HepG2 (cell line): ENCODE results near the gene TGFBRAP1. TPM values are rescaled to one million over a fixed set of nuclear protein-coding genes. Genes with fewer than 3 reads are reported as not detected.

Source experiments
- GATA4 ChIP-seq: sonication (generic); IDR thresholded peaks from 2 replicates; pipeline ENCODE4 v1.6.1; 2016; ENCODE audit warnings: antibody characterized with exemption, low read depth, borderline replicate concordance
- JDP2 ChIP-seq: sonication (generic); formaldehyde crosslinking; IDR thresholded peaks from 2 replicates; pipeline ENCODE4 v1.8.1; 2022; ENCODE audit warnings: missing genetic modification reagents, borderline replicate concordance
- MXD4 ChIP-seq: IDR thresholded peaks from 2 replicates; pipeline ENCODE4 v1.6.1; 2016; ENCODE audit warnings: mild to moderate bottlenecking, missing biosample characterization, missing genetic modification reagents
- RAD21 ChIP-seq: fragments of 450-650 bp; formaldehyde crosslinking; IDR thresholded peaks from 2 replicates; pipeline ENCODE4 v1.5.0; 2020; ENCODE audit warnings: mild to moderate bottlenecking
- SP5 ChIP-seq: IDR thresholded peaks from 2 replicates; pipeline ENCODE4 v1.6.1; 2016; ENCODE audit warnings: low read depth, borderline replicate concordance
- ZNF562 ChIP-seq: sonication (generic); formaldehyde crosslinking; IDR thresholded peaks from 2 replicates; pipeline ENCODE4 v1.8.0; 2022; ENCODE audit warnings: missing genetic modification reagents, borderline replicate concordance
- polyA plus RNA-seq, 8 experiments: library from polyadenylated mRNA; depleted of rRNA in 3 of 8; stranded (reverse) in 7 of 8; unstranded in 1 of 8; fragments of >200 nt; fragmentation: Illumina TruSeq in 4 of 8; extraction: Trizol in 4 of 8; gene quantifications; 2 replicates each; pipeline versions ENCODE4 v1.2.1 to v1.2.3, GENCODE V29; 2011 to 2016; ENCODE audit warnings: low read depth in 4 of 8, missing spikeins in 1 of 8, mixed read lengths in 1 of 8; ENCODE audit not compliant: insufficient read depth in 1 of 8
- total RNA-seq, 5 experiments: library from RNA; depleted of rRNA; stranded (reverse); fragments of >200 nt; fragmentation: Illumina TruSeq; extraction: Trizol; gene quantifications; 2 replicates each; pipeline ENCODE4 v1.2.3, GENCODE V29; 2016; ENCODE audit warnings: low read depth in 1 of 5
- TF ChIP-seq, protein P1 (sequence below): sonication (generic); formaldehyde crosslinking; IDR thresholded peaks from 2 replicates; pipeline ENCODE4 v1.5.1; 2020; ENCODE audit warnings: mild to moderate bottlenecking, missing genetic modification reagents, borderline replicate concordance
- TF ChIP-seq, protein P2 (sequence below): sonication (generic); formaldehyde crosslinking; IDR thresholded peaks from 2 replicates; pipeline ENCODE4 v1.8.0; 2022; ENCODE audit warnings: missing genetic modification reagents, mild to moderate bottlenecking, borderline replicate concordance
- TF ChIP-seq, protein P3 (sequence below): IDR thresholded peaks from 2 replicates; pipeline ENCODE4 v1.6.1; 2012; ENCODE audit warnings: low read depth, low read length, improper control_type of control experiment
- TF ChIP-seq, protein P4 (sequence below): sonication (generic); formaldehyde crosslinking; IDR thresholded peaks from 2 replicates; pipeline ENCODE4 v1.8.1; 2023; ENCODE audit warnings: mild to moderate bottlenecking, moderate library complexity, missing genetic modification reagents
- TF ChIP-seq, protein P5 (sequence below): sonication (generic); formaldehyde crosslinking; IDR thresholded peaks from 2 replicates; pipeline ENCODE4 v1.4.0; 2020; ENCODE audit warnings: missing genetic modification reagents, borderline replicate concordance
- TF ChIP-seq, protein P6 (sequence below): IDR thresholded peaks from 2 replicates; pipeline ENCODE4 v1.6.1; 2016; ENCODE audit warnings: mild to moderate bottlenecking, missing biosample characterization, missing genetic modification reagents

TGFBRAP1 gene
- total and polyA plus RNA-seq, 2 of the 13 experiments (the other 11 are each of a cell fraction or from before 2014, with no cell fraction given) = 12.7 to 22.9 TPM

DNA sequence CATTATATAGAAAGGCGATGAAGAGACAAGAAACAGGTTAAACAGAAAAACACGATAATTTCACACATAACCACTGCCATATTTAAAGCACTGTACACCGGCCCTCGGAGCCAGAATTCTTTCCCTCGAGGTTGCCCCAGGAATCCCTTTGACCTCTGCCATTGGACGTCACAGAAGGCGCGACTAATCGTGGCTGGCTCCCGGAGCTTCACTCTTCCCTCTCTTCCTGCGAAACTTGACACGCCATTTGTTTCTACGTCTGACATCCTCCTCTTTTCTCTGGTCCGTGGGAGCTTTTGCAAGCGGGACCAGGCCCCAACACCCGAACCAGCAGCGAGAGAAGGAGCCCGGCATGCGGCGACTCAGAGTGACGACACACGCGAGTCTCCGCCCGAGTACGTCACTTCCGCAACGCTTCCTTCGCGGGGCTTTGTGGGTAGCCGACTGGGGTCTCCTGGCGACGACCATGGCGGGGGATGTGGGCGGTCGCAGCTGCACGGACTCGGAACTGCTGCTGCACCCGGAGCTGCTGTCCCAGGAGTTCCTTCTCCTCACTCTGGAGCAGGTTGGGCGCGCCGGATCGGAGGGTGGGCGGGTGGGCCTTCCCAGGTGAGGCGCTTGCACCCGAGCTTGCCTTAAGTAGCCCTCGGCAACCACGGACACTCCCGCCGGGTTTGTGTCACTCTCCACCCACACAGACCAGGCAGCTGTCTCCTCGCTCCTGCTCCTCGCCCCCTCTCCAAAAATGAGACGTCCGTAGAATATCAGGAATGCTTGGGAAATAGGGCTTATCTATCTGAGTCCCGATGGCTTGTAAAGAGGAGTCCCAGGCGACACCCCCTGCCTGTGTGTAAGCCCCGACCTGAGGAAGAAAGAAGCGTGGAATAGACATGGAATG, 7.8 kb upstream of the TGFBRAP1 start, which contains the start of gene C2orf49 (continued):
- TF ChIP-seq, protein P1, sequence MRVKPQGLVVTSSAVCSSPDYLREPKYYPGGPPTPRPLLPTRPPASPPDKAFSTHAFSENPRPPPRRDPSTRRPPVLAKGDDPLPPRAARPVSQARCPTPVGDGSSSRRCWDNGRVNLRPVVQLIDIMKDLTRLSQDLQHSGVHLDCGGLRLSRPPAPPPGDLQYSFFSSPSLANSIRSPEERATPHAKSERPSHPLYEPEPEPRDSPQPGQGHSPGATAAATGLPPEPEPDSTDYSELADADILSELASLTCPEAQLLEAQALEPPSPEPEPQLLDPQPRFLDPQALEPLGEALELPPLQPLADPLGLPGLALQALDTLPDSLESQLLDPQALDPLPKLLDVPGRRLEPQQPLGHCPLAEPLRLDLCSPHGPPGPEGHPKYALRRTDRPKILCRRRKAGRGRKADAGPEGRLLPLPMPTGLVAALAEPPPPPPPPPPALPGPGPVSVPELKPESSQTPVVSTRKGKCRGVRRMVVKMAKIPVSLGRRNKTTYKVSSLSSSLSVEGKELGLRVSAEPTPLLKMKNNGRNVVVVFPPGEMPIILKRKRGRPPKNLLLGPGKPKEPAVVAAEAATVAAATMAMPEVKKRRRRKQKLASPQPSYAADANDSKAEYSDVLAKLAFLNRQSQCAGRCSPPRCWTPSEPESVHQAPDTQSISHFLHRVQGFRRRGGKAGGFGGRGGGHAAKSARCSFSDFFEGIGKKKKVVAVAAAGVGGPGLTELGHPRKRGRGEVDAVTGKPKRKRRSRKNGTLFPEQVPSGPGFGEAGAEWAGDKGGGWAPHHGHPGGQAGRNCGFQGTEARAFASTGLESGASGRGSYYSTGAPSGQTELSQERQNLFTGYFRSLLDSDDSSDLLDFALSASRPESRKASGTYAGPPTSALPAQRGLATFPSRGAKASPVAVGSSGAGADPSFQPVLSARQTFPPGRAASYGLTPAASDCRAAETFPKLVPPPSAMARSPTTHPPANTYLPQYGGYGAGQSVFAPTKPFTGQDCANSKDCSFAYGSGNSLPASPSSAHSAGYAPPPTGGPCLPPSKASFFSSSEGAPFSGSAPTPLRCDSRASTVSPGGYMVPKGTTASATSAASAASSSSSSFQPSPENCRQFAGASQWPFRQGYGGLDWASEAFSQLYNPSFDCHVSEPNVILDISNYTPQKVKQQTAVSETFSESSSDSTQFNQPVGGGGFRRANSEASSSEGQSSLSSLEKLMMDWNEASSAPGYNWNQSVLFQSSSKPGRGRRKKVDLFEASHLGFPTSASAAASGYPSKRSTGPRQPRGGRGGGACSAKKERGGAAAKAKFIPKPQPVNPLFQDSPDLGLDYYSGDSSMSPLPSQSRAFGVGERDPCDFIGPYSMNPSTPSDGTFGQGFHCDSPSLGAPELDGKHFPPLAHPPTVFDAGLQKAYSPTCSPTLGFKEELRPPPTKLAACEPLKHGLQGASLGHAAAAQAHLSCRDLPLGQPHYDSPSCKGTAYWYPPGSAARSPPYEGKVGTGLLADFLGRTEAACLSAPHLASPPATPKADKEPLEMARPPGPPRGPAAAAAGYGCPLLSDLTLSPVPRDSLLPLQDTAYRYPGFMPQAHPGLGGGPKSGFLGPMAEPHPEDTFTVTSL = no peak
- TF ChIP-seq JDP2 (CRISPR knock-in tag) (no peak), RAD21 (CRISPR knock-in tag) (no peak), MXD4 (CRISPR knock-in tag) (peak; percentile 83), ZNF562 (CRISPR knock-in tag) (no peak), GATA4 (0 out of 2 replicates have a peak, but pooled peaks have one; percentile 29), SP5 (0 out of 2 replicates have a peak, but pooled peaks have one; percentile 14)
- TF ChIP-seq, protein P2, sequence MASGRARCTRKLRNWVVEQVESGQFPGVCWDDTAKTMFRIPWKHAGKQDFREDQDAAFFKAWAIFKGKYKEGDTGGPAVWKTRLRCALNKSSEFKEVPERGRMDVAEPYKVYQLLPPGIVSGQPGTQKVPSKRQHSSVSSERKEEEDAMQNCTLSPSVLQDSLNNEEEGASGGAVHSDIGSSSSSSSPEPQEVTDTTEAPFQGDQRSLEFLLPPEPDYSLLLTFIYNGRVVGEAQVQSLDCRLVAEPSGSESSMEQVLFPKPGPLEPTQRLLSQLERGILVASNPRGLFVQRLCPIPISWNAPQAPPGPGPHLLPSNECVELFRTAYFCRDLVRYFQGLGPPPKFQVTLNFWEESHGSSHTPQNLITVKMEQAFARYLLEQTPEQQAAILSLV = 0 out of 2 replicates have a peak, but pooled peaks have one; percentile 33
- TF ChIP-seq, protein P3, sequence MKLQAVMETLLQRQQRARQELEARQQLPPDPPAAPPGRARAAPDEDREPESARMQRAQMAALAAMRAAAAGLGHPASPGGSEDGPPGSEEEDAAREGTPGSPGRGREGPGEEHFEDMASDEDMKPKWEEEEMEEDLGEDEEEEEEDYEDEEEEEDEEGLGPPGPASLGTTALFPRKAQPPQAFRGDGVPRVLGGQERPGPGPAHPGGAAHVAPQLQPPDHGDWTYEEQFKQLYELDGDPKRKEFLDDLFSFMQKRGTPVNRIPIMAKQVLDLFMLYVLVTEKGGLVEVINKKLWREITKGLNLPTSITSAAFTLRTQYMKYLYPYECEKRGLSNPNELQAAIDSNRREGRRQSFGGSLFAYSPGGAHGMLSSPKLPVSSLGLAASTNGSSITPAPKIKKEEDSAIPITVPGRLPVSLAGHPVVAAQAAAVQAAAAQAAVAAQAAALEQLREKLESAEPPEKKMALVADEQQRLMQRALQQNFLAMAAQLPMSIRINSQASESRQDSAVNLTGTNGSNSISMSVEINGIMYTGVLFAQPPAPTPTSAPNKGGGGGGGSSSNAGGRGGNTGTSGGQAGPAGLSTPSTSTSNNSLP = no peak
- TF ChIP-seq, protein P4, sequence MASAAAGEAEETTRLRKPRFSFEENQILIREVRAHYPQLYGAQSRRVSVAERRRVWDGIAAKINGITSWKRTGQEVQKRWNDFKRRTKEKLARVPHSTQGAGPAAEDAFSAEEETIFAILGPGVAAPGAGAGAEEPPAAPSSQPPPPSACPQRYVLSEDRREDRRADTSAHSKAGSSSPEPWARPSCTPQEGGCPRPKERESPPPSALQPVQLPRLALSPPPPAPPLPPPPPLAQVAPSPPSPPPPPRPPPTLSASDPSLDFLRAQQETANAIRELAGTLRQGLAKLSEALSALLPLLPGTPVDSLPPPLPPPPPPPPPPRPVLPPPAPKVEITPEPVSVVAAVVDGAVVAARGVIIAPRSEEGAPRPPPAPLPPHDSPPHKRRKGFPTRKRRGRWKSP = peak; percentile 70
- TF ChIP-seq, protein P5, sequence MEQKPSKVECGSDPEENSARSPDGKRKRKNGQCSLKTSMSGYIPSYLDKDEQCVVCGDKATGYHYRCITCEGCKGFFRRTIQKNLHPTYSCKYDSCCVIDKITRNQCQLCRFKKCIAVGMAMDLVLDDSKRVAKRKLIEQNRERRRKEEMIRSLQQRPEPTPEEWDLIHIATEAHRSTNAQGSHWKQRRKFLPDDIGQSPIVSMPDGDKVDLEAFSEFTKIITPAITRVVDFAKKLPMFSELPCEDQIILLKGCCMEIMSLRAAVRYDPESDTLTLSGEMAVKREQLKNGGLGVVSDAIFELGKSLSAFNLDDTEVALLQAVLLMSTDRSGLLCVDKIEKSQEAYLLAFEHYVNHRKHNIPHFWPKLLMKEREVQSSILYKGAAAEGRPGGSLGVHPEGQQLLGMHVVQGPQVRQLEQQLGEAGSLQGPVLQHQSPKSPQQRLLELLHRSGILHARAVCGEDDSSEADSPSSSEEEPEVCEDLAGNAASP (CRISPR knock-in tag) = peak; percentile 98
- TF ChIP-seq, protein P6, sequence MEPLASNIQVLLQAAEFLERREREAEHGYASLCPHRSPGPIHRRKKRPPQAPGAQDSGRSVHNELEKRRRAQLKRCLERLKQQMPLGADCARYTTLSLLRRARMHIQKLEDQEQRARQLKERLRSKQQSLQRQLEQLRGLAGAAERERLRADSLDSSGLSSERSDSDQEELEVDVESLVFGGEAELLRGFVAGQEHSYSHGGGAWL (CRISPR knock-in tag) = peak; percentile 78; the same call in 1 of the 2 replicates
